Bone marrow (tissue), 2 donors: ENCODE measurements around the gene ARHGEF5.
"Not testable (repeated sequence)": the region's sequence is repeated elsewhere in the genome, so short reads cannot be mapped to it uniquely, and the experiment has no call there.

Source experiments
- DNase-seq, 2 donors: peaks; one replicate each; lab custom pipeline; 2025; lab: John Stamatoyannopoulos, UW

The ARHGEF5 gene

GRCh38 chr7:144355176-144355822 is at the start of gene ARHGEF5:
Gene ARHGEF5 (plus strand): TSS chr7:144355402. CDS start chr7:144362670, 7,268 bp downstream.
- not testable (repeated sequence) for DNase-seq

GRCh38 chr7:144309702-144310101 is 45.5 kb upstream of the ARHGEF5 start:
- not testable (repeated sequence) for DNase-seq

GRCh38 chr7:144311218-144311617 is 44.0 kb upstream of the ARHGEF5 start:
- not testable (repeated sequence) for DNase-seq

- DNase-seq: not testable (repeated sequence)
Observed at GRCh38 chr7:144311872-144312469, 43.2 kb upstream of the ARHGEF5 start, which contains the start of gene OR2A1. Gene OR2A1 (plus strand): TSS chr7:144312419. CDS start chr7:144318125, 5,706 bp downstream.

GRCh38 chr7:144317537-144317936 is 37.7 kb upstream of the ARHGEF5 start:
- not testable (repeated sequence) for DNase-seq

- DNase-seq: not testable (repeated sequence)
Observed at GRCh38 chr7:144319547-144319946, 35.7 kb upstream of the ARHGEF5 start.

- DNase-seq: not testable (repeated sequence)
Observed at GRCh38 chr7:144321677-144322206, 33.5 kb upstream of the ARHGEF5 start.

GRCh38 chr7:144323359-144323758 is 31.8 kb upstream of the ARHGEF5 start:
- DNase-seq: not testable (repeated sequence)

- not testable (repeated sequence) for DNase-seq
Observed at GRCh38 chr7:144325868-144326267, 29.3 kb upstream of the ARHGEF5 start.

GRCh38 chr7:144330044-144330443 is 25.2 kb upstream of the ARHGEF5 start:
- not testable (repeated sequence) for DNase-seq

GRCh38 chr7:144331221-144331995 is 23.8 kb upstream of the ARHGEF5 start:
- not testable (repeated sequence) for DNase-seq

- DNase-seq: not testable (repeated sequence)
Observed at GRCh38 chr7:144331996-144332288, 23.3 kb upstream of the ARHGEF5 start.

- DNase-seq: not testable (repeated sequence)
Observed at GRCh38 chr7:144348625-144349024, 6.6 kb upstream of the ARHGEF5 start.

- DNase-seq: not testable (repeated sequence)
Observed at GRCh38 chr7:144351667-144352066, 3.5 kb upstream of the ARHGEF5 start.

- DNase-seq: not testable (repeated sequence)
Observed at GRCh38 chr7:144356185-144356584, 983 bp downstream of the ARHGEF5 start.

- not testable (repeated sequence) for DNase-seq
Observed at GRCh38 chr7:144356860-144357259, 1.7 kb downstream of the ARHGEF5 start.

GRCh38 chr7:144362061-144362460 is 6.9 kb downstream of the ARHGEF5 start:
- not testable (repeated sequence) for DNase-seq

- not testable (repeated sequence) for DNase-seq
Observed at GRCh38 chr7:144365523-144365922, 10.3 kb downstream of the ARHGEF5 start.

- not testable (repeated sequence) for DNase-seq
Observed at GRCh38 chr7:144367250-144367649, 12.0 kb downstream of the ARHGEF5 start.

GRCh38 chr7:144369221-144369620 is 14.0 kb downstream of the ARHGEF5 start:
- not testable (repeated sequence) for DNase-seq

GRCh38 chr7:144378651-144379050 is 23.4 kb downstream of the ARHGEF5 start:
- no peak for DNase-seq

GRCh38 chr7:144379776-144380384 is 24.7 kb downstream of the ARHGEF5 start:
- no peak for DNase-seq
